Measurements from ENCODE around the gene ZNFX1.

The ZNFX1 gene

GRCh38 chr20:49278818-49279676 is 1.2 kb upstream of the ZNFX1 start:
- no peak for DNase-seq

GRCh38 chr20:49277786-49278035 is 146 bp downstream of the ZNFX1 start:
- no peak for DNase-seq

- peak; percentile 32 for DNase-seq
Measured at GRCh38 chr20:49276961-49277785, 684 bp downstream of the ZNFX1 start.

GRCh38 chr20:49276161-49276960 is 1.5 kb downstream of the ZNFX1 start:
- DNase-seq = peak; percentile 38

- no peak for DNase-seq
Measured at GRCh38 chr20:49275636-49276035, 2.2 kb downstream of the ZNFX1 start.

GRCh38 chr20:49275216-49275615 is 2.6 kb downstream of the ZNFX1 start:
- DNase-seq = no peak

GRCh38 chr20:49273696-49274277 is 4.1 kb downstream of the ZNFX1 start:
- DNase-seq = no peak

GRCh38 chr20:49272654-49273053 is 5.2 kb downstream of the ZNFX1 start:
- DNase-seq = no peak

- DNase-seq = no peak
Measured at GRCh38 chr20:49270736-49271135, 7.1 kb downstream of the ZNFX1 start.

GRCh38 chr20:49270177-49270576 is 7.7 kb downstream of the ZNFX1 start:
- no peak for DNase-seq

GRCh38 chr20:49268600-49269365 is 9.1 kb downstream of the ZNFX1 start:
- no peak for DNase-seq

- no peak for DNase-seq
Measured at GRCh38 chr20:49267327-49267726, 10.5 kb downstream of the ZNFX1 start.

GRCh38 chr20:49262444-49262843 is 15.4 kb downstream of the ZNFX1 start:
- no peak for DNase-seq

- DNase-seq = no peak
Measured at GRCh38 chr20:49261173-49261572, 16.7 kb downstream of the ZNFX1 start.

- no peak for DNase-seq
Measured at GRCh38 chr20:49260218-49260617, 17.6 kb downstream of the ZNFX1 start.

- DNase-seq = no peak
Measured at GRCh38 chr20:49259799-49260198, 18.1 kb downstream of the ZNFX1 start.

- no peak for DNase-seq
Measured at GRCh38 chr20:49259284-49259683, 18.6 kb downstream of the ZNFX1 start.

- no peak for DNase-seq
Measured at GRCh38 chr20:49256261-49256660, 21.6 kb downstream of the ZNFX1 start.

- DNase-seq = no peak
Measured at GRCh38 chr20:49252556-49253350, 25.1 kb downstream of the ZNFX1 start.

GRCh38 chr20:49248879-49249665 is 28.8 kb downstream of the ZNFX1 start:
- DNase-seq = no peak

- DNase-seq = no peak
Measured at GRCh38 chr20:49248301-49248700, 29.6 kb downstream of the ZNFX1 start.

Data from activated CD4-positive, alpha-beta T cell treated with anti-CD3 and anti-CD28 coated beads for 1 hour (primary cell).